Glutamatergic neuron (in vitro differentiated cells): Measurements from ENCODE around the gene LHFPL4. TPM values are rescaled to one million over a fixed set of nuclear protein-coding genes. Genes with fewer than 3 reads are reported as not detected.

Experiments
- DNase-seq: peaks from one replicate; pipeline ENCODE4 v3.0.0; 2022
- H3K27ac Mint-ChIP-seq: one replicate; pipeline ENCODE4 v1.8.0; 2020; ENCODE audit warnings: mild to moderate bottlenecking, mixed read lengths, inconsistent platforms; ENCODE audit not compliant: unreplicated experiment
- H3K27me3 Mint-ChIP-seq: one replicate; pipeline ENCODE4 v1.8.0; 2020; ENCODE audit warnings: mild to moderate bottlenecking, moderate library complexity, mixed read lengths, inconsistent platforms; ENCODE audit not compliant: unreplicated experiment
- H3K36me3 Mint-ChIP-seq: one replicate; pipeline ENCODE4 v1.8.0; 2020; ENCODE audit warnings: mild to moderate bottlenecking, mixed read lengths, inconsistent platforms; ENCODE audit not compliant: unreplicated experiment
- H3K4me1 Mint-ChIP-seq: one replicate; pipeline ENCODE4 v1.8.0; 2020; ENCODE audit warnings: mild to moderate bottlenecking, low read depth, mixed read lengths, inconsistent platforms; ENCODE audit not compliant: unreplicated experiment
- H3K4me3 Mint-ChIP-seq: one replicate; pipeline ENCODE4 v1.8.0; 2020; ENCODE audit warnings: mild to moderate bottlenecking, mixed read lengths, inconsistent platforms; ENCODE audit not compliant: unreplicated experiment
- H3K9me3 Mint-ChIP-seq: one replicate; pipeline ENCODE4 v1.8.0; 2020; ENCODE audit warnings: mild to moderate bottlenecking, moderate library complexity, mixed read lengths, inconsistent platforms; ENCODE audit not compliant: unreplicated experiment
- total RNA-seq: library from RNA; stranded (reverse); fragmentation: NEBNext Ultra II Directional; extraction: Animal tissue kit (Norgen Biotek cat#: 25700); gene quantifications from one replicate; pipeline ENCODE4 v1.2.1, GENCODE V29; 2021; ENCODE audit not compliant: unreplicated experiment
- TF ChIP-seq, protein P1 (sequence below): fragments of 200-600 bp; sonication (generic); IDR thresholded peaks from one replicate; pipeline ENCODE4 v1.5.0; 2021; ENCODE audit not compliant: partially characterized antibody, unreplicated experiment

Gene LHFPL4
- total RNA-seq, 1 donor from 2014 or later: 23.4 TPM

DNA sequence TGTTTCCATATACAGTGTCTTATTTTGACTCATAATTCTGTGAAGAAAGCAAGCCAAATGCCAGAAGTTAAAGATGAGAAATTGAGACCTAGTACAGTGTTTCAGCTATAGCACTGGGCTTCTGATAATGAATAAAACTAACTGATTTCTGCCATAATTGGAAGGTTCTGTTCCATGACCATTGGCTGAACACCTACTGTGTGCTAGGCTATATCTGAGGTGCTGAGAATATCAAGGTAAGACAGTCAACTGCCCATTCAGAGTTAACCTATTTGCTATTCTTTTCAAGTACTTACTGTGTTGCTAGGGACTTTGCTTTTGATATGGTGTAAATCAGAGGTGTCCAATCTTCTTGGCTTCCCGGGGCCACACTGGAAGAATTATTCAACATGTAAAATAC, 73.4 kb downstream of the LHFPL4 start:
- DNase-seq: no peak
- Mint-ChIP-seq H3K36me3 (peaks cover 6% of the 10 kb centered on the region), H3K4me1 (no peaks in the 10 kb centered on the region), H3K9me3 (peaks cover 12% of the 10 kb centered on the region), H3K27me3 (peaks cover 12% of the 10 kb centered on the region), H3K4me3 (no peak overlapping the region), H3K27ac (no peak overlapping the region)
- TF ChIP-seq, protein P1, sequence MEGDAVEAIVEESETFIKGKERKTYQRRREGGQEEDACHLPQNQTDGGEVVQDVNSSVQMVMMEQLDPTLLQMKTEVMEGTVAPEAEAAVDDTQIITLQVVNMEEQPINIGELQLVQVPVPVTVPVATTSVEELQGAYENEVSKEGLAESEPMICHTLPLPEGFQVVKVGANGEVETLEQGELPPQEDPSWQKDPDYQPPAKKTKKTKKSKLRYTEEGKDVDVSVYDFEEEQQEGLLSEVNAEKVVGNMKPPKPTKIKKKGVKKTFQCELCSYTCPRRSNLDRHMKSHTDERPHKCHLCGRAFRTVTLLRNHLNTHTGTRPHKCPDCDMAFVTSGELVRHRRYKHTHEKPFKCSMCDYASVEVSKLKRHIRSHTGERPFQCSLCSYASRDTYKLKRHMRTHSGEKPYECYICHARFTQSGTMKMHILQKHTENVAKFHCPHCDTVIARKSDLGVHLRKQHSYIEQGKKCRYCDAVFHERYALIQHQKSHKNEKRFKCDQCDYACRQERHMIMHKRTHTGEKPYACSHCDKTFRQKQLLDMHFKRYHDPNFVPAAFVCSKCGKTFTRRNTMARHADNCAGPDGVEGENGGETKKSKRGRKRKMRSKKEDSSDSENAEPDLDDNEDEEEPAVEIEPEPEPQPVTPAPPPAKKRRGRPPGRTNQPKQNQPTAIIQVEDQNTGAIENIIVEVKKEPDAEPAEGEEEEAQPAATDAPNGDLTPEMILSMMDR: no peak

DNA sequence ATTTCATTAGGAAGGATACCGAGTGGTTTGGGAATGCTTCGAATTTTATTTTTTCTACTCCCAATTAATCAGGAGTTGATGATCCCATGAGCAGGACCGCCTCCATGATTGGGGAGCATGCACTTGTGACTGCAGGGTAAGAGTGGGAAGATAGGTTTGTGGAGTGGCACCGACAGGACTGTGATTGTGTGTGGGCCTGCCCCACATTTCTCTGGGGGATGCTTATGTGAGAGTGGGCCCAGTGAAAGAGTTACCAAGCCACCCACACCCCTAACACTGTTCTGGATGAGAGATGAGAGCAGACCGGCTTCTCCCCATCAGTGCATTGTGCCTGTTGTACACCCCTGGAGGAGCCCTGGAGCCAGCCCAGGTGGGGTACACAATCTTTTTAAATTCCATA, 76.7 kb downstream of the LHFPL4 start:
- Mint-ChIP-seq H3K36me3 (peaks cover 6% of the 10 kb centered on the region), H3K27me3 (peaks cover 12% of the 10 kb centered on the region), H3K4me1 (no peaks in the 10 kb centered on the region), H3K27ac (no peak overlapping the region), H3K4me3 (no peak overlapping the region), H3K9me3 (peaks cover 8% of the 10 kb centered on the region)
- DNase-seq: no peak
- TF ChIP-seq, protein P1: no peak

DNA sequence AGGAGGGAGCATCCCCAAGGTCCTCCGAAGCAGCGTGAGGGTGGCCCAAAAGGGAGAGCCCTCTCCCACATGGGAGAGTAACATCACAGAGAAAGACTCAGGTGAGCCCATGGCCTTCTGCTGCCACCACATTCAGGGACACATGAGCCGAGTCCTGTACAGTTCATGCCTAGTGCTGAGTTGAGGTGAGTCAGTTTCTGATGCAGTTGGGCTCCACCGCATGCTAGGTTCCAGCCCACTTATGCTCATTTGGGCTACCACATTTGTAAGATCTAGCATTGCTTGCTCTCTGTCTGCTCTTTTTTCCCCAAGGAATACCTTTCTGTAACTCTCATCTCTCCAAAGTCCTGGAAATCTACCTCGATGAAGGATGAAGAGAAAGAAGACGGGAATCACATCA, 79.1 kb downstream of the LHFPL4 start:
- TF ChIP-seq, protein P1: no peak
- H3K4me3 Mint-ChIP-seq: no peak overlapping the region
- H3K4me1 Mint-ChIP-seq: no peaks in the 10 kb centered on the region
- H3K9me3 Mint-ChIP-seq: peaks cover 4% of the 10 kb centered on the region
- no peak overlapping the region for H3K27ac Mint-ChIP-seq
- H3K36me3 Mint-ChIP-seq: peaks cover 6% of the 10 kb centered on the region
- peaks cover 11% of the 10 kb centered on the region for H3K27me3 Mint-ChIP-seq
- DNase-seq: no peak

DNA sequence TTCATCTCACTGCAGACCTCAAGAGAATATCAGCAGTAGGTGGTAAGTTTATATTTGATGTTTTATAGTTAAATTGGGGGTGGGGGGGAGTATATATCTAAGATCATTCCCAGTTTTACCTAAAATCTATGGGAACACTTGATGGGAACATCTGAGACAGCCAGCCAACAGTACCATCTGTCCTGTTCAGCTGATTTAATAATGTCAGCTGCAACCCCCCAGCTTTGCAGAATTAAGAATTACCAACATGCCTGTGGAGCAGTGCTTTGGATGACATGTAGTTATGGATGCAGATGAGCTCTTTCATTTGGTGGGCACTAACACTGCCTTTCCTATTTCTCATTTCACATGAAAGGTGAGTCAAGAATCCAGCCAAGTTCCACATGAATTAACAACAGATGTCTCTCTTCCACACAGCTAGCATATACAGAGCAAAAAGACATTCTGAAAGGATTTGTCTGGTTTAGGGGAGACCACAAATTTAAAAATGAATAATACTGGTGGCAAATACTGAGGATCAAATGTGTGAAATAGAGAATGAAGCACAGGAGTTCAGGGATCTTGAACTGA, 80.0 kb downstream of the LHFPL4 start:
- H3K27me3 Mint-ChIP-seq: peaks cover 11% of the 10 kb centered on the region
- H3K9me3 Mint-ChIP-seq: peaks cover 3% of the 10 kb centered on the region
- TF ChIP-seq, protein P1: no peak
- no peak overlapping the region for H3K4me3 Mint-ChIP-seq
- H3K4me1 Mint-ChIP-seq: no peaks in the 10 kb centered on the region
- H3K27ac Mint-ChIP-seq: no peak overlapping the region
- H3K36me3 Mint-ChIP-seq: peaks cover 5% of the 10 kb centered on the region
- no peak for DNase-seq

DNA sequence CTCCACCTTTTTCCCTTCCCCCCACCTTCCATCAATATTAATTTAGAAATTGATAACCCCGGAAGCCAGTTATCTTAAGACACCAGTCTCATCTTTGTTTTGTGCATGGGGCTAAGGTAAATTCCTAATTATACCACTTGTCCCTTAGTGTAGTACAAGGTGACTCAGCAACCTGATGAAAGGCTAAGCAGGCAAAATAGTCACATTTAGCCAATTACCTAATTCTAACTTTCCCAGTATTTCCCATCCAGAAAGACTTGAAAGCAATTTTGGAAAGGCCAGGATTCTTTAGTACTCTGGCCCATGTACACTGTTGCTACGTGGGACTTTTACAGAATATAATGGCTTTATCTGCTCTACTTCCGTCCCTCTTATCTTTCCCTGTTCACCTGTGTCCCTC, 83.6 kb downstream of the LHFPL4 start:
- no peaks in the 10 kb centered on the region for H3K36me3 Mint-ChIP-seq

More for the DNA sequence above, 83.6 kb downstream of the LHFPL4 start:
- TF ChIP-seq, protein P1: no peak
- Mint-ChIP-seq H3K4me1 (no peaks in the 10 kb centered on the region), H3K27me3 (peaks cover 4% of the 10 kb centered on the region), H3K4me3 (no peak overlapping the region), H3K27ac (no peak overlapping the region), H3K9me3 (peaks cover 2% of the 10 kb centered on the region)
- DNase-seq: no peak
